ENCODE measurements around the gene SEMA3B. TPM values are rescaled to one million over a fixed set of nuclear protein-coding genes. Genes with fewer than 3 reads are reported as not detected.
"Not testable (repeated sequence)": the region's sequence is repeated elsewhere in the genome, so short reads cannot be mapped to it uniquely, and the experiment has no call there.

SEMA3B gene
- total RNA-seq, 1 experiment from 2014 or later, result 6.4 TPM

GRCh38 chr3:50261505-50261904 lies 7.4 kb upstream of the SEMA3B start:
- H2BK12ac ChIP-seq (ENCODE audit: insufficient read length, low read depth, low read length), result no peak overlapping the region
- Mint-ChIP-seq H3K27me3 (ENCODE audit: low read depth) (peaks cover 1% of the 10 kb centered on the region; the same call in 1 of the 2 replicates), H3K4me3 (no peak overlapping the region; a peak in 1 of 5 replicates), H3K9me3 (no peaks in the 10 kb centered on the region), H3K27ac (peak overlapping the region in 2 of 3 experiments; percentile 73 to 93; a peak in 5 of 7 replicates), H3K36me3 (ENCODE audit: insufficient read depth in 1 of 3, low read depth in 3 of 3) (peaks cover 12 to 24% (median 24%) of the 10 kb centered on the region in 3 experiments; a peak in 6 of 7 replicates), H3K4me1 (peaks cover 33 to 62% of the 10 kb centered on the region in 2 experiments)
- no peaks in the 10 kb centered on the region for H3K27me3 ChIP-seq (ENCODE audit: insufficient read depth, low read length)
- no peak overlapping the region for H4K8ac ChIP-seq (replicated peaks; ENCODE audit: insufficient read length, low read depth, low read length)
- H2AK5ac ChIP-seq (ENCODE audit: insufficient read length, low read length), result no peak overlapping the region
- no peak overlapping the region for H3K23ac ChIP-seq (ENCODE audit: insufficient read length, low read depth, low read length)
- no peak overlapping the region for H3K9ac ChIP-seq (ENCODE audit: extremely low read depth, insufficient read length, low read length)
- no peak for TF ChIP-seq CTCF (conservative IDR thresholded peaks at IDR 0.05)
- H2BK15ac ChIP-seq (ENCODE audit: low read depth, low read length), result no peak overlapping the region
- no peaks in the 10 kb centered on the region for H4K20me1 ChIP-seq (ENCODE audit: control insufficient read depth, insufficient read depth, insufficient read length)
- H3T11ph ChIP-seq (ENCODE audit: low read length), result no peak overlapping the region
- no peak for DNase-seq
- H2BK5ac ChIP-seq (ENCODE audit: insufficient read length, low read length), result no peak overlapping the region
- peaks cover 3% of the 10 kb centered on the region; the same call in 1 of the 2 replicates for H3K4me1 ChIP-seq (ENCODE audit: insufficient read depth, low read length)
- H3K9me3 ChIP-seq (ENCODE audit: control insufficient read depth, low read depth, low read length), result no peaks in the 10 kb centered on the region
- H3K56ac ChIP-seq (ENCODE audit: insufficient read length, low read depth, low read length), result no peak overlapping the region
- no peak overlapping the region for H2AFZ ChIP-seq (ENCODE audit: low read length)
- no peak overlapping the region for H4K91ac ChIP-seq (ENCODE audit: insufficient read length, low read depth, low read length)
- no peaks in the 10 kb centered on the region for H3K79me1 ChIP-seq (ENCODE audit: insufficient read depth, low read depth, low read length, poor library complexity, severe bottlenecking)
- no peak overlapping the region for H3K4ac ChIP-seq (ENCODE audit: low read depth, low read length)
- no peak overlapping the region for H3K4me2 ChIP-seq (ENCODE audit: insufficient read depth, insufficient read length, low read length)
- no peak overlapping the region for H3K14ac ChIP-seq (ENCODE audit: insufficient read depth, low read length)
- H3K27ac ChIP-seq (ENCODE audit: insufficient read length, low read depth, low read length), result no peak overlapping the region
- H3K18ac ChIP-seq (ENCODE audit: insufficient read length, low read depth, low read length), result no peak overlapping the region
- no peaks in the 10 kb centered on the region for H3K79me2 ChIP-seq (ENCODE audit: insufficient read depth, low read length)
- H3K23me2 ChIP-seq (ENCODE audit: insufficient read length, low read depth, low read length, poor library complexity, severe bottlenecking), result no peaks in the 10 kb centered on the region
- H2BK120ac ChIP-seq (ENCODE audit: low read depth, low read length, poor library complexity, severe bottlenecking), result no peak overlapping the region
- H2BK20ac ChIP-seq (ENCODE audit: low read depth, low read length, poor library complexity, severe bottlenecking), result no peak overlapping the region
- no peak overlapping the region for H4K5ac ChIP-seq (ENCODE audit: insufficient read length, low read depth, low read length)
- WGBS (ENCODE audit: extremely low coverage, insufficient read length, low lambda C conversion rate), result no CpG with 5 or more reads among the region's 2 CpGs

DNA sequence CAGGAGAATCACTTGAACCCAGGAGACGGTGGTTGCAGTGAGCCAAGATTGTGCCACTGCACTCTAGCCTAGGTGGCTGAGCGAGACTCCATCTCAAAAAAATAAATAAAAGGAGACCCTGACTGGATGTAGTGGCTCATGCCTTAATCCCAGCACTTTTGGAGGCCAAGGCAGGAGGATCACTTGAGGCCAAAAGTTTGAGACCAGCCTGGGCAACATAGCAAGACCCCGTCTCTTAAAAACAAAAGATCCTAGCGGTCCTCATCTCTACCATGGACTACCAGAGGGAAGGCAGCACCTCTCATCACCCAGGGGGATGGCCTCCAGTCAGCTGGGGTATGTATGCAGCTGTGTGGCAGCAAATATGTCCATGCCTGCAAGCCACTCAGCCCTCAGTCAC lies 6.7 kb upstream of the SEMA3B start:
- peaks cover 7 to 19% (median 17%) of the 10 kb centered on the region in 3 experiments; a peak in 6 of 7 replicates for H3K36me3 Mint-ChIP-seq (ENCODE audit: insufficient read depth in 1 of 3, low read depth in 3 of 3)
- not testable (repeated sequence) for H3K23me2 ChIP-seq (ENCODE audit: insufficient read length, low read depth, low read length, poor library complexity, severe bottlenecking); H2AK5ac ChIP-seq (ENCODE audit: insufficient read length, low read length); H2BK12ac ChIP-seq (ENCODE audit: insufficient read length, low read depth, low read length); H2BK120ac ChIP-seq (ENCODE audit: low read depth, low read length, poor library complexity, severe bottlenecking); H3K27ac Mint-ChIP-seq; DNase-seq; H4K91ac ChIP-seq (ENCODE audit: insufficient read length, low read depth, low read length); H3K79me2 ChIP-seq (ENCODE audit: insufficient read depth, low read length); H2BK15ac ChIP-seq (ENCODE audit: low read depth, low read length); H3K27me3 ChIP-seq (ENCODE audit: insufficient read depth, low read length); H3K27me3 Mint-ChIP-seq (ENCODE audit: low read depth); H3K56ac ChIP-seq (ENCODE audit: insufficient read length, low read depth, low read length); H4K5ac ChIP-seq (ENCODE audit: insufficient read length, low read depth, low read length); H3K4ac ChIP-seq (ENCODE audit: low read depth, low read length); H3K9me3 Mint-ChIP-seq; H2BK5ac ChIP-seq (ENCODE audit: insufficient read length, low read length); H3K4me3 Mint-ChIP-seq; H2AFZ ChIP-seq (ENCODE audit: low read length); H4K8ac ChIP-seq (replicated peaks; ENCODE audit: insufficient read length, low read depth, low read length); H2BK20ac ChIP-seq (ENCODE audit: low read depth, low read length, poor library complexity, severe bottlenecking); H3T11ph ChIP-seq (ENCODE audit: low read length); H3K79me1 ChIP-seq (ENCODE audit: insufficient read depth, low read depth, low read length, poor library complexity, severe bottlenecking); H3K4me2 ChIP-seq (ENCODE audit: insufficient read depth, insufficient read length, low read length); H3K18ac ChIP-seq (ENCODE audit: insufficient read length, low read depth, low read length); H3K4me1 ChIP-seq (ENCODE audit: insufficient read depth, low read length); H3K27ac ChIP-seq (ENCODE audit: insufficient read length, low read depth, low read length); H3K9ac ChIP-seq (ENCODE audit: extremely low read depth, insufficient read length, low read length); H4K20me1 ChIP-seq (ENCODE audit: control insufficient read depth, insufficient read depth, insufficient read length); H3K9me3 ChIP-seq (ENCODE audit: control insufficient read depth, low read depth, low read length); H3K23ac ChIP-seq (ENCODE audit: insufficient read length, low read depth, low read length); H3K14ac ChIP-seq (ENCODE audit: insufficient read depth, low read length)
- H3K4me1 Mint-ChIP-seq, result peaks cover 38 to 69% of the 10 kb centered on the region in 2 experiments
- WGBS (ENCODE audit: extremely low coverage, insufficient read length, low lambda C conversion rate), result no CpG with 5 or more reads among the region's 4 CpGs
